GM12878 (cell line): ENCODE measurements around the gene ELK4. TPM values are rescaled to one million over a fixed set of nuclear protein-coding genes. Genes with fewer than 3 reads are reported as not detected.

Source experiments
- ATAC-seq: fragments of 200-7000 bp; cut with Tn5 transposase; 3 replicates; pipeline ENCODE4 v1.9.1; 2020; ENCODE audit warnings: mild to moderate bottlenecking, moderate library complexity
- BruUV-seq: library from RNA; stranded (reverse); fragments of 400-500 nt; replicated peaks from 2 replicates; lab custom pipeline; 2021; lab: Mats Ljungman, UMichigan
- CTCF ChIA-PET: fragments of 300-600 bp; sonication (Branson Sonifier 250); formaldehyde crosslinking; extraction: SDS; loops from one replicate; lab custom pipeline; 2021; ENCODE audit warnings: inconsistent platforms; lab: Yijun Ruan, JAX
- POLR2A ChIA-PET: fragments of 350-600 bp; formaldehyde crosslinking; extraction: SDS; loops from one replicate; lab custom pipeline; 2021; ENCODE audit warnings: inconsistent platforms; lab: Charles Lee
- RAD21 ChIA-PET: fragments of 300-600 bp; sonication (Branson Sonifier 250); formaldehyde crosslinking; loops from one replicate; lab custom pipeline; 2023; ENCODE audit warnings: antibody characterized with exemption; ENCODE audit not compliant: unreplicated experiment; lab: Charles Lee
- SMC1A ChIA-PET: fragments of 300-600 bp; sonication (Branson Sonifier 250); formaldehyde crosslinking; loops from one replicate; lab custom pipeline; 2023; ENCODE audit not compliant: unreplicated experiment, uncharacterized antibody; lab: Charles Lee
- DNase-seq: peaks from one replicate; pipeline ENCODE4 v3.0.0-alpha.2; 2011; ENCODE audit warnings: low read depth, low spot score
- FAIRE-seq: peaks from 3 replicates; lab custom pipeline; 2011; peaks lifted over from hg19 to GRCh38; lab: Jason Lieb, UNC
- H2AFZ ChIP-seq: 2 replicates; pipeline ENCODE4 v1.6.0; 2011; ENCODE audit warnings: low read depth, low read length, control low read depth; ENCODE audit not compliant: control insufficient read depth
- H3K27ac ChIP-seq: 2 replicates; pipeline ENCODE4 v1.5.1; 2011; ENCODE audit warnings: control low read depth; ENCODE audit not compliant: control insufficient read depth, insufficient read depth
- H3K27me3 ChIP-seq, 2 experiments: replicated peaks in 1 of 2; 2 replicates each; pipeline versions ENCODE4 v1.6.0 to v1.6.1; 2011; ENCODE audit warnings: low read length in 1 of 2; ENCODE audit not compliant: control insufficient read depth in 2 of 2, insufficient read depth in 2 of 2
- H3K36me3 ChIP-seq, 2 experiments: 2 replicates each; pipeline ENCODE4 v1.5.1; 2011; ENCODE audit warnings: low read length in 1 of 2; ENCODE audit not compliant: control insufficient read depth in 2 of 2, insufficient read depth in 2 of 2
- H3K4me1 ChIP-seq: 2 replicates; pipeline ENCODE4 v1.6.1; 2011; ENCODE audit warnings: mild to moderate bottlenecking, low read length, moderate library complexity, mixed read lengths; ENCODE audit not compliant: control insufficient read depth, insufficient read depth
- H3K4me2 ChIP-seq: 2 replicates; pipeline ENCODE4 v1.6.0; 2011; ENCODE audit warnings: control low read depth; ENCODE audit not compliant: control insufficient read depth, insufficient read depth
- H3K4me3 ChIP-seq: fragments of 200-600 bp; sonication (generic); 2 replicates; pipeline ENCODE4 v1.5.1; 2016
- H3K79me2 ChIP-seq: 2 replicates; pipeline ENCODE4 v1.6.0; 2011; ENCODE audit warnings: low read length; ENCODE audit not compliant: control insufficient read depth, insufficient read depth
- H3K9ac ChIP-seq: 2 replicates; pipeline ENCODE4 v1.8.0; 2011; ENCODE audit warnings: low read length, control low read depth, mixed read lengths; ENCODE audit not compliant: control insufficient read depth, insufficient read depth
- H3K9me3 ChIP-seq: replicated peaks from 3 replicates; pipeline ENCODE4 v1.5.1; 2011; ENCODE audit warnings: mild to moderate bottlenecking, low read length; ENCODE audit not compliant: control insufficient read depth, insufficient read depth
- H4K20me1 ChIP-seq: 2 replicates; pipeline ENCODE4 v1.6.0; 2011; ENCODE audit not compliant: control insufficient read depth, insufficient read depth
- CEBPB ChIP-seq, 2 experiments: fragments of 150-350 bp in 1 of 2; IDR thresholded peaks; 2 replicates each; pipeline ENCODE4 v1.6.1; 2012 to 2014; ENCODE audit warnings: low read depth in 2 of 2, low read length in 2 of 2, borderline replicate concordance in 1 of 2, inconsistent platforms in 1 of 2
- CEBPZ ChIP-seq: fragments of 150-350 bp; IDR thresholded peaks from 2 replicates; pipeline ENCODE4 v1.6.1; 2016; ENCODE audit warnings: low read depth, low read length
- CREB1 ChIP-seq: IDR thresholded peaks from 2 replicates; pipeline ENCODE4 v1.6.1; 2012; ENCODE audit warnings: low read depth, mild to moderate bottlenecking, inconsistent platforms
- ESRRA ChIP-seq: IDR thresholded peaks from 2 replicates; pipeline ENCODE4 v1.6.1; 2012; ENCODE audit warnings: mild to moderate bottlenecking, low read length, improper control_type of control experiment
- FOS ChIP-seq: IDR thresholded peaks from 3 replicates; pipeline ENCODE4 v1.6.1; 2011; ENCODE audit warnings: borderline replicate concordance; ENCODE audit not compliant: insufficient read length; ENCODE audit errors: extremely low read depth
- IRF5 ChIP-seq: fragments of 450-650 bp; IDR thresholded peaks from 2 replicates; pipeline ENCODE4 v1.6.1; 2017; ENCODE audit warnings: borderline replicate concordance
- MEF2A ChIP-seq: IDR thresholded peaks from 2 replicates; pipeline ENCODE4 v1.6.1; 2011; ENCODE audit warnings: low read depth, mild to moderate bottlenecking, low read length, moderate library complexity; ENCODE audit not compliant: insufficient read depth
- NR2F1 ChIP-seq: fragments of 450-650 bp; conservative IDR thresholded peaks from 2 replicates; pipeline ENCODE4 v1.6.1; 2017; ENCODE audit warnings: mild to moderate bottlenecking
- NRF1 ChIP-seq: conservative IDR thresholded peaks from 2 replicates; pipeline ENCODE4 v1.6.1; 2011; ENCODE audit warnings: mild to moderate bottlenecking, low read depth, low read length, improper control_type of control experiment
- POLR2AphosphoS5 ChIP-seq: IDR thresholded peaks from 2 replicates; pipeline ENCODE4 v1.6.1; 2011; ENCODE audit warnings: mild to moderate bottlenecking, low read length, inconsistent platforms
- POU2F2 ChIP-seq: IDR thresholded peaks from 3 replicates; pipeline ENCODE4 v1.6.1; 2011; ENCODE audit warnings: low read depth, mild to moderate bottlenecking, low read length, borderline replicate concordance
- RELB ChIP-seq: fragments of 450-650 bp; IDR thresholded peaks from 2 replicates; pipeline ENCODE4 v1.6.1; 2017; ENCODE audit warnings: low read depth, mild to moderate bottlenecking, moderate library complexity
- RUNX3 ChIP-seq: IDR thresholded peaks from 2 replicates; pipeline ENCODE4 v1.6.1; 2012; ENCODE audit warnings: low read length, inconsistent platforms
- TCF12 ChIP-seq: IDR thresholded peaks from 2 replicates; pipeline ENCODE4 v1.6.1; 2011; ENCODE audit warnings: low read depth, mild to moderate bottlenecking, low read length
- USF1 ChIP-seq: IDR thresholded peaks from 2 replicates; pipeline ENCODE4 v1.6.1; 2011; ENCODE audit warnings: borderline replicate concordance, low read depth, mild to moderate bottlenecking, moderate library complexity, mixed read lengths, low read length; ENCODE audit not compliant: insufficient read depth; ENCODE audit errors: extremely low read length
- ZNF384 ChIP-seq: IDR thresholded peaks from 2 replicates; pipeline ENCODE4 v1.6.1; 2012; ENCODE audit warnings: low read depth, mild to moderate bottlenecking, low read length, improper control_type of control experiment, borderline replicate concordance
- ZNF622 ChIP-seq: fragments of 450-650 bp; IDR thresholded peaks from 2 replicates; pipeline ENCODE4 v1.6.1; 2017; ENCODE audit warnings: mild to moderate bottlenecking, inconsistent platforms
- WGBS: methylation state at CpG from one replicate; pipeline ENCODE4 v1.1.6; 2016; ENCODE audit warnings: low lambda C conversion rate; ENCODE audit not compliant: insufficient replicate concordance, insufficient coverage; ENCODE audit errors: missing lambda C conversion rate; 5-methylcytosine and 5-hydroxymethylcytosine counted together
- in situ Hi-C: fragments of 300-500 bp; cut with MboI; formaldehyde crosslinking; loops from 9 replicates; pipeline ENCODE4 v1.14.3; 2018; ENCODE audit warnings: mixed read lengths
- intact Hi-C: fragments of 100-400 bp; cut with micrococcal nuclease; formaldehyde crosslinking; loops from one replicate; pipeline ENCODE4 v1.14.2; 2022; ENCODE audit not compliant: unreplicated experiment
- polyA plus RNA-seq, 11 experiments: library from polyadenylated mRNA; depleted of rRNA in 4 of 11; unstranded in 6 of 11; stranded (reverse) in 5 of 11; fragments of >200 nt; fragmentation: Nextera tagmentation in 4 of 11; fragmentation: Illumina TruSeq in 1 of 11; extraction: Ambion mirVana in 4 of 11; extraction: Trizol in 1 of 11; gene quantifications; 1 replicate in 1 of 11; 2 replicates in 10 of 11; pipeline versions ENCODE4 v1.2.1 to v1.2.3, GENCODE V29; 2011 to 2016; ENCODE audit warnings: inconsistent platforms in 2 of 11, missing spikeins in 2 of 11, low read depth in 1 of 11
- total RNA-seq, 4 experiments: library from RNA; depleted of rRNA in 3 of 4; stranded (reverse); fragments of >200 nt in 3 of 4; fragmentation: Illumina TruSeq in 1 of 4; extraction: Trizol in 1 of 4; gene quantifications; 2 replicates each; pipeline versions ENCODE4 v1.2.1 to v1.2.3, GENCODE V29; 2013 to 2021

The ELK4 gene
- total and polyA plus RNA-seq, 10 of the 15 experiments (the other 5 are each of a cell fraction or from before 2014, with no cell fraction given) = 5.2 to 71.5 (median 18.5) TPM

- no peak for DNase-seq
- Histone ChIP-seq H2AFZ (no peak overlapping the region), H3K4me1 (peaks cover 34% of the 10 kb centered on the region), H3K4me2 (peak overlapping the region; percentile 79), H3K9me3 (no peaks in the 10 kb centered on the region), H3K27ac (peak overlapping the region; percentile 54), H3K36me3 (peaks cover 0 to 19% of the 10 kb centered on the region in 2 experiments), H3K9ac (peak overlapping the region; percentile 37; the same call in 1 of the 2 replicates), H4K20me1 (no peaks in the 10 kb centered on the region), H3K79me2 (no peaks in the 10 kb centered on the region), H3K27me3 (no peaks in the 10 kb centered on the region), H3K4me3 (peak overlapping the region; percentile 36; the same call in 1 of the 2 replicates)
- intact Hi-C loops = no loop called here
- RAD21 ChIA-PET = interaction anchor here (1.0 to 3.7 kb wide), 7 partner anchors 8 to 107 kb away, joined by 3 to 25 read pairs (median 5); partner anchors contain the start of gene ELK4
- CTCF ChIA-PET = interaction anchor here (0.7 to 2.9 kb wide), 10 partner anchors 8 to 111 kb away, joined by 3 to 29 read pairs (median 8); partner anchors contain the start of gene ELK4
- in situ Hi-C loops = no loop called here
- WGBS = 0% methylated on average over 1 of the region's 1 CpG
- POLR2A ChIA-PET = interaction anchor here (0.5 to 2.2 kb wide), 5 partner anchors 8 to 117 kb away, joined by 3 to 8 read pairs (median 6); no protein-coding TSS in a partner anchor
- ATAC-seq = peak; percentile 88
- peak; percentile 75 for FAIRE-seq
- BruUV-seq = no TSS peak
- SMC1A ChIA-PET = interaction anchor here (0.9 to 4.7 kb wide), 14 partner anchors 8 to 115 kb away, joined by 3 to 40 read pairs (median 5); partner anchors contain the start of gene ELK4
- no peak for TF ChIP-seq FOS
- TF ChIP-seq CREB1 = no peak
- no peak for TF ChIP-seq USF1
- TF ChIP-seq NR2F1 = no peak
- no peak for TF ChIP-seq TCF12
- no peak for TF ChIP-seq IRF5
- no peak for TF ChIP-seq ESRRA
- no peak for TF ChIP-seq POLR2AphosphoS5
- TF ChIP-seq RUNX3 = peak; percentile 59
- no peak for TF ChIP-seq POU2F2
- TF ChIP-seq NRF1 = no peak
- no peak for TF ChIP-seq ZNF622
- TF ChIP-seq CEBPB (IDR thresholded peaks at IDR 0.05; ENCODE audit: borderline replicate concordance in 1 of 2, low read depth in 2 of 2, low read length in 2 of 2) = no peak
- TF ChIP-seq CEBPZ = no peak
- TF ChIP-seq ZNF384 = no peak
- TF ChIP-seq MEF2A = no peak
- TF ChIP-seq RELB = no peak
Observed at GRCh38 chr1:205600085-205600484, 31.7 kb downstream of the ELK4 start.
